ENCODE results near the gene INPP4B.

The INPP4B gene

GRCh38 chr4:142377342-142378091, 468.6 kb downstream of the INPP4B start:
- no peak for DNase-seq (ENCODE audit: low spot score)

GRCh38 chr4:142376204-142376603, 469.9 kb downstream of the INPP4B start:
- DNase-seq (ENCODE audit: low spot score) = no peak

- DNase-seq (ENCODE audit: low spot score) = no peak
These were observed 472.5 kb downstream of the INPP4B start for GRCh38 chr4:142373610-142374009.

- DNase-seq (ENCODE audit: low spot score) = no peak
These were observed 473.4 kb downstream of the INPP4B start for GRCh38 chr4:142372530-142373260.

GRCh38 chr4:142369141-142369540, 477.0 kb downstream of the INPP4B start:
- DNase-seq (ENCODE audit: low spot score) = no peak

- no peak for DNase-seq (ENCODE audit: low spot score)
These were observed 478.5 kb downstream of the INPP4B start for GRCh38 chr4:142367418-142368180.

GRCh38 chr4:142366769-142367181, 479.3 kb downstream of the INPP4B start:
- DNase-seq (ENCODE audit: low spot score) = no peak

GRCh38 chr4:142365391-142365790, 480.7 kb downstream of the INPP4B start:
- DNase-seq (ENCODE audit: low spot score) = no peak

GRCh38 chr4:142363686-142364085, 482.4 kb downstream of the INPP4B start:
- no peak for DNase-seq (ENCODE audit: low spot score)

- no peak for DNase-seq (ENCODE audit: low spot score)
These were observed 484.1 kb downstream of the INPP4B start for GRCh38 chr4:142361981-142362380.

GRCh38 chr4:142360657-142361056, 485.4 kb downstream of the INPP4B start:
- no peak for DNase-seq (ENCODE audit: low spot score)

GRCh38 chr4:142358656-142359055, 487.4 kb downstream of the INPP4B start:
- DNase-seq (ENCODE audit: low spot score) = no peak

- no peak for DNase-seq (ENCODE audit: low spot score)
These were observed 489.3 kb downstream of the INPP4B start for GRCh38 chr4:142356801-142357200.

- DNase-seq (ENCODE audit: low spot score) = no peak
These were observed 489.9 kb downstream of the INPP4B start for GRCh38 chr4:142356118-142356759.

- DNase-seq (ENCODE audit: low spot score) = no peak
These were observed 490.6 kb downstream of the INPP4B start for GRCh38 chr4:142355421-142355930.

GRCh38 chr4:142354794-142355420, 491.2 kb downstream of the INPP4B start:
- no peak for DNase-seq (ENCODE audit: low spot score)

- DNase-seq (ENCODE audit: low spot score) = no peak
These were observed 492.1 kb downstream of the INPP4B start for GRCh38 chr4:142354041-142354440.

GRCh38 chr4:142353149-142353738, 492.9 kb downstream of the INPP4B start:
- peak; percentile 29 for DNase-seq (ENCODE audit: low spot score)

GRCh38 chr4:142352712-142353111, 493.4 kb downstream of the INPP4B start:
- DNase-seq (ENCODE audit: low spot score) = no peak

- DNase-seq (ENCODE audit: low spot score) = no peak
These were observed 494.1 kb downstream of the INPP4B start for GRCh38 chr4:142351958-142352357.

- no peak for DNase-seq (ENCODE audit: low spot score)
These were observed 495.2 kb downstream of the INPP4B start for GRCh38 chr4:142350871-142351270.

Measured in iPS-NIHi11 (cell line).